HL-60 (cell line): Measurements from ENCODE around the gene SRP9.
"Not testable (repeated sequence)": the region's sequence is repeated elsewhere in the genome, so short reads cannot be mapped to it uniquely, and the experiment has no call there.

Source experiments
- GABPA ChIP-seq: IDR thresholded peaks from 2 replicates; pipeline ENCODE4 v1.6.1; 2012; ENCODE audit warnings: low read depth
- TF ChIP-seq, protein P1 (sequence below): IDR thresholded peaks from one replicate; pipeline ENCODE4 v1.5.1; 2011; ENCODE audit warnings: low read length, control low read depth, inconsistent platforms; ENCODE audit not compliant: insufficient read depth

- TF ChIP-seq, protein P1, sequence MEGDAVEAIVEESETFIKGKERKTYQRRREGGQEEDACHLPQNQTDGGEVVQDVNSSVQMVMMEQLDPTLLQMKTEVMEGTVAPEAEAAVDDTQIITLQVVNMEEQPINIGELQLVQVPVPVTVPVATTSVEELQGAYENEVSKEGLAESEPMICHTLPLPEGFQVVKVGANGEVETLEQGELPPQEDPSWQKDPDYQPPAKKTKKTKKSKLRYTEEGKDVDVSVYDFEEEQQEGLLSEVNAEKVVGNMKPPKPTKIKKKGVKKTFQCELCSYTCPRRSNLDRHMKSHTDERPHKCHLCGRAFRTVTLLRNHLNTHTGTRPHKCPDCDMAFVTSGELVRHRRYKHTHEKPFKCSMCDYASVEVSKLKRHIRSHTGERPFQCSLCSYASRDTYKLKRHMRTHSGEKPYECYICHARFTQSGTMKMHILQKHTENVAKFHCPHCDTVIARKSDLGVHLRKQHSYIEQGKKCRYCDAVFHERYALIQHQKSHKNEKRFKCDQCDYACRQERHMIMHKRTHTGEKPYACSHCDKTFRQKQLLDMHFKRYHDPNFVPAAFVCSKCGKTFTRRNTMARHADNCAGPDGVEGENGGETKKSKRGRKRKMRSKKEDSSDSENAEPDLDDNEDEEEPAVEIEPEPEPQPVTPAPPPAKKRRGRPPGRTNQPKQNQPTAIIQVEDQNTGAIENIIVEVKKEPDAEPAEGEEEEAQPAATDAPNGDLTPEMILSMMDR = not testable (repeated sequence)
- not testable (repeated sequence) for TF ChIP-seq GABPA
Measured at GRCh38 chr1:225759972-225760371, 17.7 kb upstream of the SRP9 start.
